A673 (cell line): Measurements from ENCODE around the gene DLEU7.

Source experiments
- CTCF ChIP-seq: fragments of 300-800, 200-600 bp; sonication (generic); conservative IDR thresholded peaks from 2 replicates; pipeline ENCODE4 v1.5.1; 2017; ENCODE audit warnings: low read depth, mild to moderate bottlenecking, antibody characterized with exemption, low read length, moderate library complexity, mixed read lengths
- EZH2 ChIP-seq: fragments of 200-600 bp; sonication (generic); IDR thresholded peaks from 2 replicates; pipeline ENCODE4 v1.6.1; 2017; ENCODE audit warnings: borderline replicate concordance, low read depth, mild to moderate bottlenecking, mixed read lengths, antibody characterized with exemption, low read length; ENCODE audit not compliant: poor library complexity, severe bottlenecking

- TF ChIP-seq CTCF = no peak
- no peak for TF ChIP-seq EZH2
Measured at GRCh38 chr13:50873467-50873866, 30.0 kb upstream of the DLEU7 start.
